Cortex of kidney (tissue), 1 donor: Measurements from ENCODE around the gene SCAMP3.
"Not testable (repeated sequence)": the region's sequence is repeated elsewhere in the genome, so short reads cannot be mapped to it uniquely, and the experiment has no call there.

Experiments
- DNase-seq: peaks from one replicate; lab custom pipeline; 2025; lab: John Stamatoyannopoulos, UW

SCAMP3 gene

DNA sequence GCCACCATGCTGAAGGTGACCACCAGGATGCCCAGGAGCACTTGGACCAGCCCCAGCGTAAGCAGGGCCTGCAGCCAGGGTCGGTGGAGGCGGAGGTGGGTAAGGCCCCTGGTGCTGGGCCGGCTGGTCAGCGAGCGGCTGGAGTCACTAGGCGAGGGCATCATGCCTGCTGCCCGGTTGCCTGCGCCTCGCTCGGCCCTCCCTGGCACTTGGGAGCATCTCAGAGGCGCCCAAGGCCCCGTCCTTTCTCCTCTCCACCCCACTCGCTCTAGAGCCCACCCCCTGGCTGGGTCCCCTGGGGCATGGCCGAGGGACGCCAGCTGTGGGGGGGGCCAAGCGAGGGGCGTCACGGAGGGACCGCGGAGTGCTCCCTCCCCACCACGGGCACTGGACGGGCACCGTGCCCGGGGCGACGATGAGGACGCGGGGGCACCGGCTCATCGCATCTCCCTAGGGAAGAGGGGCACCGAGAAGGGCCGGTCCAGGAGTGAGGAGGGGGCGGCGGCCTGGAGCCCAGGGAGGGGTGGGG is 7.4 kb downstream of the SCAMP3 start:
- DNase-seq, result no peak

DNA sequence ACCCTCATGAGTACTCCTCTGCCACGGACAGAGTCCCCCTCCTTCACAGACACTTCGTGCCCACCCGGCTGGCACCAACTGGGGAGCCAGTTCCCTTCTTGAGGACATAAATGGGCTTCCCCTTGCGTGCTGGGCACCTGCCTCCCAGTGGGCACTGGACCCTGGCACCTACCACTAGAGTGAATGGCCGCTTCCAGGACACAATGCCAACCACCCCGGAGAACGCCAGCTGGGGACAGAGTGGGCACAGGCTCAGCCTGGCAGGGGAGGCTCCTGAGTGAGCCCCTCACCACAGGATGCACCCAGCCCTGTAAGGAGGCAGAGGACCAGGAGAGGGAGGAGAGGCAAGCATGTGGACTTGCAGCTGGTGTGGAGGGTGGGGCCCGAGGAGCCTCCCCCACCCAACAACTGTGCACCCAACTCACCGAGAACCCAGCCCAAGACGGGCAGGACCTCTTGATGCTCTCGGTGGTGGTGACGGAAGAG is 7.9 kb downstream of the SCAMP3 start:
- DNase-seq, result no peak

DNA sequence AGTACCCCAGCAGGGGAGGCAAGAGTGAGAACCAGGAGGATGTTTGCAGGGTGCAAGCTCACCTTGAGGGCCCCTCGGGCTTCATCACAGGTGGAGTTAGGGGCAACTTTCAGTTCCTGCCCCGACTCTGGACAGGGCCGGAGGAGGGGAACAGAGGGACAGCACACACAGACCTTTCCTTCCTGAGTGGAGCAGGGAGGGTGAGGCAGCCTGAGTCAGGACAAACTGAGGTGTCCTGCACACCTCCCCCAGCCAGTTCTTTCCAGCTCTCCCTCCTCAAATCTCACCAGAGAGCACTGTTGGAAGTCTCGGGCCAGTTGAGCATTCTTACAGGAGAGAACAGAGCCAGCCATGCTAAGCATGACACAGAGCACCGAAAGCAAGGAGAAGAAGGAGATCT is 8.4 kb downstream of the SCAMP3 start:
- DNase-seq, result no peak

GRCh38 chr1:155253208-155253607 is 9.0 kb downstream of the SCAMP3 start:
- no peak for DNase-seq

GRCh38 chr1:155251566-155251965 is 10.6 kb downstream of the SCAMP3 start:
- no peak for DNase-seq

DNA sequence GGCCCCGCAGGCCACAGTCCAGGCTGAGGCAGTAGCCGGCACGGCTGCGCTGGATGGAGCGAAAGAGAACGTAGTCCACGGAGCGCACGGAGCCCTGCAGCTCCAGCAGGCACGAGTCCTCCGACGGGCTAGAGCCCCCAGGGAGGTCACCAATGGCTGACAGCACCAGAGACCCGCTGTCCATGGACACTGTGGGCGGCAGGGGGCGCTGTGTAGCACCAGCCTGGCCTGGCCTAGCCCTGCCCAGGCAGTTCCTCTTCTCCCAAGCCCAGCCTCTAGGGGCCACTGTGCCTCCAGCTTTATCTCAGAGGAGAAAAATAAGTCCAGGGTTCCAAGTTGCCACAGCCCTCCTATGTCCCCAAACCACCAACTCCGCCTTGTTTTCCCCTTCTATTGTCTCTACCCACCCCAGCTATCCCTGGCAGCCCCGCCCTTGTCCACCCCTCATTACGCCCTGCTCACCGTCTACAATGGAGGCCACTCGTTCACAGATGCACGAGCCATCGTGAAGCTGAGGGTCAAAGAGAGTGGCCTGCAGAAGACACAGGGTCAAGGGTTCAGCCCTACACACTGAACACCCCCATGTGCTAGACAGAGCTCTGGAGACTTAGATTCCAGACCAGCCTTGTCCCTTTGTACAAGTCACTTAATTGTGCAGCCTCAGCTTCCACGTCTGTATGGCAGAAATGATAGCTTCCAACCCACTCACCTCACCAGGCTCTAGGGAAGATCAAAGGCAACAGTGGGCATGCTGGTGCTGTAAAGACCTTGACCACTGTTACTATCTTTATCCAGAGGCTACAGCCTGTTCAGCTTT is 11.3 kb downstream of the SCAMP3 start:
- no peak for DNase-seq

DNA sequence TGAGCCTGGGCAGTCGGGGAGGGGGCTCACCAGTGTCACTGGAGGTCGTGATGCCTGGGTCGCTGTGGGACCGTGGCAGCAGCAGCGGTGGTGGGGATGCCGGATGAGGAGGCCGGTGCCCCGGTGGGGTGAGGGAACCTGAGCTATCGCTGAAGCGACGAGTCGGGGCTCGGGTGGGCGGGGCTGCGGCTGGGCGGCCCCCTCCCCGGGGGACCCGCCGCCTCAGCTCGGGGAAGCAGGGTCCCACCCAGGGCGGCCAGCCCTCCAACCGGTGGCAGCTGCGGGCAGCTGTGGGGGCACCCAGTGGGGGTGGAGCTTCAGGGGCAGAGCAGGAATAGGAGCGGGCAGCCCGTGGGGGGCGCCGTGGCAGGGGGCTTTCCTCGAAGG is 11.9 kb downstream of the SCAMP3 start:
- no peak for DNase-seq

DNA sequence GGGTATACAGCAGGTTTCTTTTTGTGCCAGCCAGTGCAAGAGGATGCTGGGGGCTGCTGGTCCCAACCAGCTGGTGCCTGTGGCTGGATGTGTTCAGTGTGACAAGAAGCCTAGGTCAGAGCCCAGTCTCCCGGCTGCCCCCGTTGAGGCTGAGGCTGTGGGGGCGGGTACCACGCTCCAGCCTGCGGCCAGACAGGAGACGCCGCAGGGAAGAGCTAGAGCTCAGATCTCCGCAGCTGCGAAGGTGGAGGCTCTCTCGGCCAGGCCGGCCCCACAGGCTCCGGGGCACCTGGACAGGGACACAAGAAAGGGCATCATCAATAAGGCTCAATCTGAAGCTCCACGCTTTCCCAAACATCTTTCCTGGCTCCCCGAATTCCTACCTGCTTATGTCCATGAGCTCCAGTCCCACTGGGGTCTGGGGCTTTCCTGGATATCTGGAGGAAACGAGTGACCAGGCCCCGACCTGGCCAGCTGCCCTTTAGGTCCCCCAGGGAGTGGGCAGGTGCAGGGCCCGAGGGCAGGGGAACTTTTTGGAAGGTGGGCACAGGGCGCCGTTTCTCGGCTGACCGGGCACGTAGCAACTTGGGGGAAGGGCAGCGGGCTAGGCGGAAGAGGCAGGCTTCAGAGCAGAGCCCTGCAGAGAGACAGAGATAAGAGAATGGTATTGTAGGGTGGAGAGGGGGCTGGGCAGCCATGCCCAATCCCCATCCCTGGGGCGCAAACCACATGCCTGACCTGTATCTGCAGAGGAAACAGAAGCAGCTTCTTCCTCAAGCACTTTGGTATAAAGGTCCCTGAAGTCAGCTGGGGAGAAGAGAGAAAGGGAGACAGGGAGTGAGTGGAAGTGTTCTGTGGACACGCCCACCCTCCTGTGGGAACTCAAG is 14.2 kb downstream of the SCAMP3 start:
- no peak for DNase-seq

GRCh38 chr1:155246796-155247195 is 15.4 kb downstream of the SCAMP3 start:
- DNase-seq, result not testable (repeated sequence)

DNA sequence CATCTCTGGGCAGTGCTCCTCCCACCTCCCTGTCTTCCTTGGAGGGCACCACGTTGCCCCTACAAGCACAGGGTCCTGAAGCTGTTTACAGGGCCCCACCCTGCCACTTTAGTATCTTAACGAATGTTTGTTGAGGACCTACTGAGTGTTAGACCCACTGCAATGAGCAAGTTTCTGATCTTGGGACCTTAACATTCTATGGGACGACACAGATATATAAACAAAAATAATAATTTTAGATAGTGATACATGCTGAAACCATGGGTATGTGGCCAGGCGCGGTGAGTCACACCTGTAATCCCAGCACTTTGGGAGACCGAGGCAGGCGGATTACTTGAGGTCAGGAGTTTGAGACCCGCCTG is 17.0 kb downstream of the SCAMP3 start:
- DNase-seq, result no peak

- DNase-seq, result no peak
These were observed 17.6 kb downstream of the SCAMP3 start for GRCh38 chr1:155244368-155245162.

DNA sequence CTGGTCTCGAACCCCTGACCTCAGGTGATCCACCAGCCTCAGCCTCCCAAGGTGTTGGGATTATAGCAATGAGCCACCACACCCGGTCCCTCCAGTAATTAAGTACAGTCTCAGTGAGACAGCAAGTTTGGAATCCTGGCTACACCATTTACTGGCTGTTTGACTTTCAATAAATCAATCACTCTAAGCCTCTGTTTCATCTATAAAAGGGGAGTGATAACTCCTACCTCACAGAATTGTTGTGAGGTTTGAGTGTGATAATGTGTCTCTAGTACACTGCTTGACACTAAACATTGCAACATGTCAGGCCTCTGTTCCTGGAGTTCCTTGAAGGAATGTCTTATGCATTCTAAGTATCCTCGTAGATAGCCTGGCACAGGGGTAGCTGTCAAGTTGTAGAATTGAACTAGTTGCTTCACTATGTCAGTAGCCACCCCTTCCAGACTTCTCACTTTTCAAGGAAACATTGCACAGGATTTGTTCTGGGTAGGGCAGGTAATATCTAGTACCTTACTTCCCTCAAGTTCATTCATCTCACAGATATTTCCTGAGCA is 19.3 kb downstream of the SCAMP3 start:
- DNase-seq, result no peak

- DNase-seq, result no peak
These were observed 20.3 kb downstream of the SCAMP3 start for GRCh38 chr1:155241841-155242264.

DNA sequence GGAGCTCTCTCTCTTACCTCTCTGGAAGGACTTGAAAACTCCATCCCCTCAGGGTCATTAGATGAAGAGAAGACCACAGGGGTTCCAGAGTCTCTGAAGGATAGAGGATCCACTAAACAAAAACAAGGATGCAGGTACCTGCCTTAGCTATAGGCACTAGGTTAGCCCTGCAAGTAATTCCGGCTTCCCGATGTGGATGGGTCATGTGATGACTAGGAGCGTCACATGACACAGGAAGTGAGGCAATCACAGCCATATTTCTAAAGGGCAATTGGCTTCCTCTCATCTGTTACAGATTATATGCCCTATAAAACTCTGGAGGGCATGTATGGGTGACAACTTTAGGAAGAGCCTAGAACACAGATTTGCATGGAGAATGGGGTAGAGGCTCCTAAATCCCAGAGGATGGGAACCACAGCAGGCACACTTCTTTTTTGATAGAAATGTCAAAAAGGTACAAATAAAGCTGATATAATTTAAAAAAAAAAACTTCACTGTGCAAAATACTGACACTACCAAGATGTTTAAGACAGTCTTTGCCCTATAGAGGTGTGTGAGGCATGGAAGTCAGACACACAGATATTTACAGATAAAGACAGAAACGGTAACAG is 21.0 kb downstream of the SCAMP3 start:
- no peak for DNase-seq

DNA sequence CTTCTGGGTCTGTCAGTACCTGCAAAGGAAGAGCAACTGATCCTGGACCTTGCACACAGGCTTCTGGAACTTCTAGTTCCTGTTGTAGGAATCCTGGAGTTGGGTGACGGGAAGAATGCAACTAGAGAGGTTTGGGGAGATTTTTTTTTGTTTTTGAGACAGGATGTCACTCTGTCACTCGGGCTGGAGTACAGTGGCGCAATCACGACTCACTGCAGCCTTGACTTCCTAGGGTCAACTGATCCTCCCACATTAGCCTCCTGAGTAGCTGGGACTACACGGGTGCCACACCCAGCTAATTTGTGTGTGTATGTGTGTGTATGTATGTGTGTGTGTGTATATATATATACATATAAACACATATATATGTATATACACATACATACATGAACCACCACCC is 25.7 kb downstream of the SCAMP3 start:
- no peak for DNase-seq

DNA sequence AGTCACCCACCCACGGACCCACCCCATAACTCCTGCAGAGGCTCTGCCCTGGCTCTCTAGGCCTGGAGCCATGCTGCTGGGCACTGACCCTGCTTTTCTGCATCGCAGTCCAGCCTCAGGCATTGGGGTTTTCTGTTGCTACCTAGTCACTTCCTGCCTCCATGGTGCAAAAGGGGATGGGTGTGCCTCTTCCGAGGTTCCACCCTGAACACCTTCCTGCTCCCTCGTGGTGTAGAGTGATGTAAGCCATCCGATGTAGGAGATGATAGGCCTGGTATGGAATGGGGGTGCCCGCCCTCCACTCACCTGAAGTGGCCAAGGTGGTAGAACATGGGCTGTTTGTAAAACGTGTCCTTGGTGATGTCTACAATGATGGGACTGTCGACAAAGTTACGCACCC is 26.8 kb downstream of the SCAMP3 start:
- DNase-seq, result not testable (repeated sequence)

DNA sequence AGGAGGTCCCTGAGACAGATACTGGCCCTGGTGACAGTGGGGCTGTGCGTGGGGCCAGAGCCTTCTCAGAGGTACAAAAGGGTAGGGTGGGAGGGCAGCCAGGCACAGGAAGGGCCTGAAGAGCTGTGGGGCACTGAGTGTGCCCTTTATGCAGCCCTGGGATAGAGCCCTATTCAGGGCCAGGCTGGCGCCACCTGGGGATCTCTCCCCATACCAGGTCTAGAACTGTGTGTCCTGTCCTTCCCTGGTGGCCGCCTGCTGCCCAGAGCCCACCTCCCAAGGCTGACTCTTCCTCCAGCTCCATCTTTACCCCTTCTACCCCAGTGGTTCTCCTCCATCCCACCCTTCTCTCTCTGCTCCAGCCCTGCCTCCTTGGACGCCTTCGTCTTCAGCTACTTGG is 28.7 kb downstream of the SCAMP3 start:
- not testable (repeated sequence) for DNase-seq

DNA sequence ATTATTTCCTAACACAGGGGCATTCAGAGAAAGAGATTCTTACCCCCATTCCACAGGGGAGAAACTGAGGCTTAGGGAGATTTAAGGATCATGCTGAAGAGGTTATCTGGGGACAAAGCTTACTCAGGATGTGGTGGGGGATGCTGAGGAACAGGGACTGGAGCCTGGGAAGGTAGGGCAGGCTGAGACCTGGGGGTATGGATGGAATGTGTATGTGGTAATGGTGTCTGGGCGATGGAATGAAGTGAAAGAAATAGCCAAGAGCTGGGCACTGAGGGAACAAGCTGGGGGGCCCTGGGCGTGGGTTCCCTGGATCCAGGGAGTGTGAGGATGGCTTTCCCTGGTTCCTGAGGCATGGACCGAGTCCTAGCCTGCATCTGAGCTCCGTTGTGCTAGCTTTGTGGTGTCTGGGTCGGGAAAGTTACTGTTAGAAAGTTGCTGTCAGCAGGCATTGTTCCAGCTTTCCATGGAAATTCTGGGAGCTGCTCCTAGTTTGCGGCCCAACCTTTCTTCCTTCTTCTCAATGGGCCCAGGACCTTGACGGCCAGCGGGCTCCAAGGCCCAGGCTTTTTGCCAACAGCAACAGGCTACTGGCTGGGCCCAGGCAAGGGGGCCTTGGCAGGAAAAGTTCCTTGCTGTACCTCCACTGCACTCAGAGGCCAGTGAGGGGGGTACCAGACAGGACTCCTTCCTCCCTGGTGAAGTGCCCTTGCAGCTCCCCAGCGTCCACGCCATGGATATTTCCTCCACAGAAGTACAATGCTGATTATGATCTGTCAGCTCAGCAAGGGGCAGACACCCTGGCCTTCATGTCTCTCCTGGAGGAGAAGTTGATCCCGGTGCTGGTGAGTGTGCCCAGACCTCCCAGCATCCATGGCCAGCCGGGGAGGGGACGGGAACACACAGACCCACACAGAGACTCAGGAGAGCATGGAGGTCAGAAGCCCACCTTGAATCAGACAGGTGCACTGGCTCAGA is 29.9 kb downstream of the SCAMP3 start:
- DNase-seq, result not testable (repeated sequence)

- DNase-seq, result not testable (repeated sequence)
These were observed 30.9 kb downstream of the SCAMP3 start for GRCh38 chr1:155231302-155231701.

- DNase-seq, result no peak
These were observed 34.1 kb downstream of the SCAMP3 start for GRCh38 chr1:155228096-155228427.
